ENCODE measurements around the gene PRAMEF8. TPM values are rescaled to one million over a fixed set of nuclear protein-coding genes. Genes with fewer than 3 reads are reported as not detected.
"Not testable (repeated sequence)": the region's sequence is repeated elsewhere in the genome, so short reads cannot be mapped to it uniquely, and the experiment has no call there.

PRAMEF8 gene
- total RNA-seq: not detected

GRCh38 chr1:13285037-13285436 is at the start of gene PRAMEF8:
Gene PRAMEF8 (minus strand): TSS chr1:13285137. CDS start chr1:13284091, 1,046 bp downstream.
- intact Hi-C loops (cut with DNase I, micrococcal nuclease); H3K36me3 Mint-ChIP-seq (ENCODE audit: low read depth); H3K9me3 Mint-ChIP-seq (ENCODE audit: low read depth); H3K4me1 Mint-ChIP-seq; H3K27ac Mint-ChIP-seq; ATAC-seq; H3K4me3 Mint-ChIP-seq; CTCF ChIA-PET; H3K27me3 Mint-ChIP-seq; DNase-seq; POLR2A ChIA-PET: not testable (repeated sequence)

GRCh38 chr1:13315281-13315680 is 30.3 kb upstream of the PRAMEF8 start, which contains the start of gene PRAMEF15:
Gene PRAMEF15 (plus strand): TSS chr1:13315581. CDS start chr1:13318408, 2,827 bp downstream.
- H3K27me3 Mint-ChIP-seq; H3K27ac Mint-ChIP-seq; DNase-seq; H3K4me1 Mint-ChIP-seq; intact Hi-C loops (cut with DNase I, micrococcal nuclease); CTCF ChIA-PET; POLR2A ChIA-PET; H3K4me3 Mint-ChIP-seq; ATAC-seq; H3K9me3 Mint-ChIP-seq (ENCODE audit: low read depth); H3K36me3 Mint-ChIP-seq (ENCODE audit: low read depth): not testable (repeated sequence)

GRCh38 chr1:13303239-13303638 is 18.3 kb upstream of the PRAMEF8 start, which contains the start of gene PRAMEF33:
Gene PRAMEF33 (plus strand): TSS chr1:13303539. CDS start chr1:13305955, 2,416 bp downstream.
- H3K4me3 Mint-ChIP-seq; DNase-seq; H3K27ac Mint-ChIP-seq; CTCF ChIA-PET; POLR2A ChIA-PET; H3K36me3 Mint-ChIP-seq (ENCODE audit: low read depth); H3K4me1 Mint-ChIP-seq; H3K27me3 Mint-ChIP-seq; ATAC-seq; H3K9me3 Mint-ChIP-seq (ENCODE audit: low read depth); intact Hi-C loops (cut with DNase I, micrococcal nuclease): not testable (repeated sequence)

GRCh38 chr1:13302197-13302596 is 17.3 kb upstream of the PRAMEF8 start:
- POLR2A ChIA-PET; CTCF ChIA-PET; H3K36me3 Mint-ChIP-seq (ENCODE audit: low read depth); H3K4me3 Mint-ChIP-seq; DNase-seq; H3K9me3 Mint-ChIP-seq (ENCODE audit: low read depth); intact Hi-C loops (cut with DNase I, micrococcal nuclease); ATAC-seq; H3K27me3 Mint-ChIP-seq; H3K27ac Mint-ChIP-seq; H3K4me1 Mint-ChIP-seq: not testable (repeated sequence)

- ATAC-seq; H3K4me1 Mint-ChIP-seq; intact Hi-C loops (cut with DNase I, micrococcal nuclease); H3K4me3 Mint-ChIP-seq; H3K9me3 Mint-ChIP-seq (ENCODE audit: low read depth); DNase-seq; H3K36me3 Mint-ChIP-seq (ENCODE audit: low read depth); H3K27ac Mint-ChIP-seq; CTCF ChIA-PET; POLR2A ChIA-PET; H3K27me3 Mint-ChIP-seq: not testable (repeated sequence)
Measured at GRCh38 chr1:13298699-13299098, 13.8 kb upstream of the PRAMEF8 start.

- CTCF ChIA-PET; ATAC-seq; intact Hi-C loops (cut with DNase I, micrococcal nuclease); H3K4me1 Mint-ChIP-seq; DNase-seq; H3K9me3 Mint-ChIP-seq (ENCODE audit: low read depth); H3K4me3 Mint-ChIP-seq; H3K27ac Mint-ChIP-seq; POLR2A ChIA-PET; H3K36me3 Mint-ChIP-seq (ENCODE audit: low read depth); H3K27me3 Mint-ChIP-seq: not testable (repeated sequence)
Measured at GRCh38 chr1:13297216-13297931, 12.4 kb upstream of the PRAMEF8 start.

GRCh38 chr1:13289030-13289429 is 4.1 kb upstream of the PRAMEF8 start:
- H3K36me3 Mint-ChIP-seq (ENCODE audit: low read depth); ATAC-seq; H3K27ac Mint-ChIP-seq; H3K4me3 Mint-ChIP-seq; POLR2A ChIA-PET; intact Hi-C loops (cut with DNase I, micrococcal nuclease); H3K27me3 Mint-ChIP-seq; DNase-seq; H3K9me3 Mint-ChIP-seq (ENCODE audit: low read depth); CTCF ChIA-PET; H3K4me1 Mint-ChIP-seq: not testable (repeated sequence)

- CTCF ChIA-PET; ATAC-seq; DNase-seq; POLR2A ChIA-PET; H3K4me1 Mint-ChIP-seq; H3K36me3 Mint-ChIP-seq (ENCODE audit: low read depth); intact Hi-C loops (cut with DNase I, micrococcal nuclease); H3K4me3 Mint-ChIP-seq; H3K27me3 Mint-ChIP-seq; H3K27ac Mint-ChIP-seq; H3K9me3 Mint-ChIP-seq (ENCODE audit: low read depth): not testable (repeated sequence)
Measured at GRCh38 chr1:13279617-13280016, 5.3 kb downstream of the PRAMEF8 start.

GRCh38 chr1:13277016-13277415 is 7.9 kb downstream of the PRAMEF8 start:
- POLR2A ChIA-PET; H3K27ac Mint-ChIP-seq; H3K4me3 Mint-ChIP-seq; H3K27me3 Mint-ChIP-seq; H3K4me1 Mint-ChIP-seq; H3K36me3 Mint-ChIP-seq (ENCODE audit: low read depth); CTCF ChIA-PET; intact Hi-C loops (cut with DNase I, micrococcal nuclease); H3K9me3 Mint-ChIP-seq (ENCODE audit: low read depth); ATAC-seq; DNase-seq: not testable (repeated sequence)

- H3K9me3 Mint-ChIP-seq (ENCODE audit: low read depth); POLR2A ChIA-PET: not testable (repeated sequence)
Measured at GRCh38 chr1:13265124-13265523, 19.8 kb downstream of the PRAMEF8 start.

GRCh38 chr1:13253898-13254297 is 31.0 kb downstream of the PRAMEF8 start, which contains the start of gene PRAMEF5:
Gene PRAMEF5 (plus strand): TSS chr1:13254198. CDS start chr1:13259269, 5,071 bp downstream.
- H3K4me3 Mint-ChIP-seq; H3K36me3 Mint-ChIP-seq (ENCODE audit: low read depth); POLR2A ChIA-PET; H3K27ac Mint-ChIP-seq; DNase-seq; ATAC-seq; intact Hi-C loops (cut with DNase I, micrococcal nuclease); H3K9me3 Mint-ChIP-seq (ENCODE audit: low read depth); CTCF ChIA-PET; H3K4me1 Mint-ChIP-seq; H3K27me3 Mint-ChIP-seq: not testable (repeated sequence)

More at GRCh38 chr1:13265124-13265523, 19.8 kb downstream of the PRAMEF8 start:
- CTCF ChIA-PET; H3K27ac Mint-ChIP-seq; DNase-seq; intact Hi-C loops (cut with DNase I, micrococcal nuclease); H3K27me3 Mint-ChIP-seq; H3K4me1 Mint-ChIP-seq; ATAC-seq; H3K4me3 Mint-ChIP-seq; H3K36me3 Mint-ChIP-seq (ENCODE audit: low read depth): not testable (repeated sequence)

- POLR2A ChIA-PET; H3K27ac Mint-ChIP-seq; intact Hi-C loops (cut with DNase I, micrococcal nuclease); H3K4me1 Mint-ChIP-seq; ATAC-seq; CTCF ChIA-PET; H3K4me3 Mint-ChIP-seq; H3K27me3 Mint-ChIP-seq; H3K36me3 Mint-ChIP-seq (ENCODE audit: low read depth); DNase-seq; H3K9me3 Mint-ChIP-seq (ENCODE audit: low read depth): not testable (repeated sequence)
Measured at GRCh38 chr1:13247122-13247521, 37.8 kb downstream of the PRAMEF8 start.

Measured in activated CD4-positive, alpha-beta T cell treated with anti-CD3 and anti-CD28 coated beads for 36 hours (primary cell).